ENCODE measurements around the gene IFITM2. TPM values are rescaled to one million over a fixed set of nuclear protein-coding genes. Genes with fewer than 3 reads are reported as not detected.

Gene IFITM2
- total and polyA plus RNA-seq, 2 of the 13 experiments (the other 11 are each of a cell fraction or from before 2014, with no cell fraction given): 13.8 to 267 TPM

DNA sequence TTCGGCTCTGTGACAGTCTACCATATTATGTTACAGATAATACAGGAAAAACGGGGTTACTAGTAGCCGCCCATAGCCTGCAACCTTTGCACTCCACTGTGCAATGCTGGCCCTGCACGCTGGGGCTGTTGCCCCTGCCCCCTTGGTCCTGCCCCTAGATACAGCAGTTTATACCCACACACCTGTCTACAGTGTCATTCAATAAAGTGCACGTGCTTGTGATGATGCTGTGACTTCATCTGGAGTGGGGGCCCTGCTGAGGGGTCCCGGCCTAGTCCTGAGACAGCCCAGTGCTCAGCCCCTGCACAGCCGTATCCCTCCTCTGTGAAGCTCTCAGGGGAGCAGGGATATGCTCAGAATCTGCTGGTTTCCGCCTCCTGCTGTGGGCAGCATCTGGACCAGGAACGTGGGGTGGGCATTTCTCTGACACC is 7.5 kb downstream of the IFITM2 start (continued):
- TF ChIP-seq, protein P1, sequence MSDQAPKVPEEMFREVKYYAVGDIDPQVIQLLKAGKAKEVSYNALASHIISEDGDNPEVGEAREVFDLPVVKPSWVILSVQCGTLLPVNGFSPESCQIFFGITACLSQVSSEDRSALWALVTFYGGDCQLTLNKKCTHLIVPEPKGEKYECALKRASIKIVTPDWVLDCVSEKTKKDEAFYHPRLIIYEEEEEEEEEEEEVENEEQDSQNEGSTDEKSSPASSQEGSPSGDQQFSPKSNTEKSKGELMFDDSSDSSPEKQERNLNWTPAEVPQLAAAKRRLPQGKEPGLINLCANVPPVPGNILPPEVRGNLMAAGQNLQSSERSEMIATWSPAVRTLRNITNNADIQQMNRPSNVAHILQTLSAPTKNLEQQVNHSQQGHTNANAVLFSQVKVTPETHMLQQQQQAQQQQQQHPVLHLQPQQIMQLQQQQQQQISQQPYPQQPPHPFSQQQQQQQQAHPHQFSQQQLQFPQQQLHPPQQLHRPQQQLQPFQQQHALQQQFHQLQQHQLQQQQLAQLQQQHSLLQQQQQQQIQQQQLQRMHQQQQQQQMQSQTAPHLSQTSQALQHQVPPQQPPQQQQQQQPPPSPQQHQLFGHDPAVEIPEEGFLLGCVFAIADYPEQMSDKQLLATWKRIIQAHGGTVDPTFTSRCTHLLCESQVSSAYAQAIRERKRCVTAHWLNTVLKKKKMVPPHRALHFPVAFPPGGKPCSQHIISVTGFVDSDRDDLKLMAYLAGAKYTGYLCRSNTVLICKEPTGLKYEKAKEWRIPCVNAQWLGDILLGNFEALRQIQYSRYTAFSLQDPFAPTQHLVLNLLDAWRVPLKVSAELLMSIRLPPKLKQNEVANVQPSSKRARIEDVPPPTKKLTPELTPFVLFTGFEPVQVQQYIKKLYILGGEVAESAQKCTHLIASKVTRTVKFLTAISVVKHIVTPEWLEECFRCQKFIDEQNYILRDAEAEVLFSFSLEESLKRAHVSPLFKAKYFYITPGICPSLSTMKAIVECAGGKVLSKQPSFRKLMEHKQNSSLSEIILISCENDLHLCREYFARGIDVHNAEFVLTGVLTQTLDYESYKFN (CRISPR knock-in tag; conservative IDR thresholded peaks at IDR 0.05): peak; percentile 33; the same call in 1 of the 2 replicates
- TF ChIP-seq ZBTB7B (CRISPR knock-in tag; IDR thresholded peaks at IDR 0.05): 0 out of 2 replicates have a peak, but pooled peaks have one; percentile 19
- TF ChIP-seq ERF (CRISPR knock-in tag; IDR thresholded peaks at IDR 0.05): no peak
- TF ChIP-seq ZNF891 (CRISPR knock-in tag; IDR thresholded peaks at IDR 0.05): no peak
- no peak for TF ChIP-seq ZNF747 (CRISPR knock-in tag; IDR thresholded peaks at IDR 0.05; ENCODE audit: borderline replicate concordance)
- peak; percentile 32; the same call in 1 of the 2 replicates for TF ChIP-seq MXD4 (CRISPR knock-in tag; IDR thresholded peaks at IDR 0.05)
- no peak for TF ChIP-seq ZSCAN9 (CRISPR knock-in tag; IDR thresholded peaks at IDR 0.05; ENCODE audit: borderline replicate concordance)
- TF ChIP-seq ZBTB8A (CRISPR knock-in tag; IDR thresholded peaks at IDR 0.05; ENCODE audit: borderline replicate concordance, low read depth): no peak
- TF ChIP-seq HNF4G (IDR thresholded peaks at IDR 0.05; ENCODE audit: borderline replicate concordance, low read depth, low read length): peak; percentile 63; the same call in 1 of the 2 replicates
- TF ChIP-seq HNF4G (CRISPR knock-in tag; IDR thresholded peaks at IDR 0.05; ENCODE audit: borderline replicate concordance, low read depth): no peak
- TF ChIP-seq GTF2F1 (IDR thresholded peaks at IDR 0.05; ENCODE audit: low read length): no peak
- TF ChIP-seq TSC22D2 (CRISPR knock-in tag; IDR thresholded peaks at IDR 0.05; ENCODE audit: borderline replicate concordance): no peak
- TF ChIP-seq ZNF629 (CRISPR knock-in tag; conservative IDR thresholded peaks at IDR 0.05): no peak

Measured in HepG2 (cell line).